HCEC 1CT (cell line): ENCODE results near the gene TRPC4AP.

Experiments used
- DNase-seq: peaks from one replicate; pipeline ENCODE4 v3.0.0-alpha.2; 2017

Gene TRPC4AP

GRCh38 chr20:34964486-34964885, 128.1 kb downstream of the TRPC4AP start:
- no peak for DNase-seq

- no peak for DNase-seq
These were observed 135.7 kb downstream of the TRPC4AP start for GRCh38 chr20:34956751-34957472.

GRCh38 chr20:34956041-34956458, 136.6 kb downstream of the TRPC4AP start:
- DNase-seq, result no peak

- peak; percentile 90 for DNase-seq
These were observed 137.2 kb downstream of the TRPC4AP start, which contains the start of the genes GSS and MYH7B for GRCh38 chr20:34955231-34956040. GSS (minus strand) TSS chr20:34955806; CDS start chr20:34951852, 3,954 bp downstream. MYH7B (plus strand) TSS chr20:34955868; CDS start chr20:34978006, 22,138 bp downstream.

- peak; percentile 41 for DNase-seq
These were observed 137.7 kb downstream of the TRPC4AP start for GRCh38 chr20:34954904-34955230.

GRCh38 chr20:34953960-34954359, 138.6 kb downstream of the TRPC4AP start:
- no peak for DNase-seq

- no peak for DNase-seq
These were observed 139.9 kb downstream of the TRPC4AP start for GRCh38 chr20:34952671-34953070.
